GM21381 (cell line): ENCODE data around the gene ADAMTS17.

ENCODE experiments used
- ATAC-seq: cut with Tn5 transposase; IDR thresholded peaks from one replicate; pipeline ENCODE4 v1.9.1; 2021; ENCODE audit warnings: mild to moderate bottlenecking, moderate library complexity; ENCODE audit not compliant: unreplicated experiment

The ADAMTS17 gene

GRCh38 chr15:100114100-100114499, 227.7 kb downstream of the ADAMTS17 start:
- ATAC-seq = no peak

GRCh38 chr15:100113351-100114080, 228.3 kb downstream of the ADAMTS17 start:
- ATAC-seq = no peak

GRCh38 chr15:100112636-100113305, 229.0 kb downstream of the ADAMTS17 start:
- no peak for ATAC-seq

- ATAC-seq = no peak
These were observed 229.7 kb downstream of the ADAMTS17 start for GRCh38 chr15:100112061-100112420.

- no peak for ATAC-seq
These were observed 230.4 kb downstream of the ADAMTS17 start for GRCh38 chr15:100111125-100112060.

GRCh38 chr15:100109486-100110035, 232.2 kb downstream of the ADAMTS17 start:
- ATAC-seq = no peak

- no peak for ATAC-seq
These were observed 232.9 kb downstream of the ADAMTS17 start for GRCh38 chr15:100108846-100109245.

GRCh38 chr15:100108346-100108745, 233.4 kb downstream of the ADAMTS17 start:
- ATAC-seq = no peak

- no peak for ATAC-seq
These were observed 234.1 kb downstream of the ADAMTS17 start for GRCh38 chr15:100107606-100108225.

- ATAC-seq = no peak
These were observed 234.6 kb downstream of the ADAMTS17 start for GRCh38 chr15:100107151-100107550.

- ATAC-seq = no peak
These were observed 235.0 kb downstream of the ADAMTS17 start for GRCh38 chr15:100106732-100107131.

- no peak for ATAC-seq
These were observed 236.7 kb downstream of the ADAMTS17 start for GRCh38 chr15:100105101-100105500.

- no peak for ATAC-seq
These were observed 237.5 kb downstream of the ADAMTS17 start for GRCh38 chr15:100104245-100104644.

- no peak for ATAC-seq
These were observed 237.9 kb downstream of the ADAMTS17 start for GRCh38 chr15:100103828-100104227.

- no peak for ATAC-seq
These were observed 240.2 kb downstream of the ADAMTS17 start for GRCh38 chr15:100101426-100102089.

- ATAC-seq = no peak
These were observed 240.8 kb downstream of the ADAMTS17 start for GRCh38 chr15:100100926-100101325.

GRCh38 chr15:100099976-100100375, 241.8 kb downstream of the ADAMTS17 start:
- no peak for ATAC-seq

- ATAC-seq = no peak
These were observed 243.1 kb downstream of the ADAMTS17 start for GRCh38 chr15:100098705-100099104.

GRCh38 chr15:100097342-100098127, 244.2 kb downstream of the ADAMTS17 start:
- ATAC-seq = no peak
